HG03565 (cell line): ENCODE measurements around the gene PEPD.

Experiments used
- ATAC-seq: cut with Tn5 transposase; IDR thresholded peaks from one replicate; pipeline ENCODE4 v1.9.1; 2021; ENCODE audit warnings: mild to moderate bottlenecking, moderate library complexity; ENCODE audit not compliant: unreplicated experiment

PEPD gene

GRCh38 chr19:33343301-33343700, 178.3 kb downstream of the PEPD start:
- ATAC-seq, result no peak

- ATAC-seq, result no peak
These were observed 180.6 kb downstream of the PEPD start for GRCh38 chr19:33340991-33341390.

- ATAC-seq, result no peak
These were observed 182.3 kb downstream of the PEPD start for GRCh38 chr19:33339016-33339984.
